Measurements from ENCODE around the gene IFNA8.
A peak's percentile ranks its signal among the peaks of the same experiment; 100 is the strongest.

Gene IFNA8

GRCh38 chr9:21454149-21454548 is 45.2 kb downstream of the IFNA8 start:
- Histone ChIP-seq H3K36me3 (replicated peaks; ENCODE audit: low read depth, low read length) (no peaks in the 10 kb centered on the region), H3K4me3 (ENCODE audit: low read length) (no peak overlapping the region), H4K20me1 (ENCODE audit: insufficient read depth, low read length) (peaks cover 3% of the 10 kb centered on the region; the same call in 1 of the 2 replicates), H3K79me2 (ENCODE audit: low read length) (no peaks in the 10 kb centered on the region), H2AFZ (ENCODE audit: low read depth, low read length) (no peak overlapping the region), H3K4me2 (ENCODE audit: low read length) (no peak overlapping the region), H3K9ac (ENCODE audit: low read length) (no peak overlapping the region), H3K4me1 (ENCODE audit: low read length) (no peaks in the 10 kb centered on the region), H3K27me3 (ENCODE audit: low read depth, low read length) (peaks cover 57% of the 10 kb centered on the region), H3K9me3 (ENCODE audit: insufficient read depth, low read length) (no peaks in the 10 kb centered on the region), H3K27ac (ENCODE audit: low read length) (no peak overlapping the region)
- TF ChIP-seq EZH2phosphoT487 (IDR thresholded peaks at IDR 0.05; ENCODE audit: low read depth) (no peak), CTCF (IDR thresholded peaks at IDR 0.05; ENCODE audit: low read depth, low read length) (no peak)

- Histone ChIP-seq H2AFZ (ENCODE audit: low read depth, low read length) (no peak overlapping the region), H3K9ac (ENCODE audit: low read length) (no peak overlapping the region), H3K27ac (ENCODE audit: low read length) (no peak overlapping the region), H3K79me2 (ENCODE audit: low read length) (no peaks in the 10 kb centered on the region), H3K27me3 (ENCODE audit: low read depth, low read length) (peaks cover 50% of the 10 kb centered on the region), H3K4me3 (ENCODE audit: low read length) (no peak overlapping the region), H3K4me2 (ENCODE audit: low read length) (no peak overlapping the region), H3K9me3 (ENCODE audit: insufficient read depth, low read length) (no peaks in the 10 kb centered on the region), H3K36me3 (replicated peaks; ENCODE audit: low read depth, low read length) (no peaks in the 10 kb centered on the region), H4K20me1 (ENCODE audit: insufficient read depth, low read length) (peaks cover 3% of the 10 kb centered on the region; the same call in 1 of the 2 replicates), H3K4me1 (ENCODE audit: low read length) (no peaks in the 10 kb centered on the region)
- no peak for TF ChIP-seq EZH2phosphoT487 (IDR thresholded peaks at IDR 0.05; ENCODE audit: low read depth)
- peak; percentile 81 for TF ChIP-seq CTCF (IDR thresholded peaks at IDR 0.05; ENCODE audit: low read depth, low read length)
These were observed 46.4 kb downstream of the IFNA8 start for GRCh38 chr9:21455320-21455719.

All from OCI-LY3 (cell line).